Astrocyte (in vitro differentiated cells and primary cell): ENCODE measurements around the gene UCHL5. TPM values are rescaled to one million over a fixed set of nuclear protein-coding genes. Genes with fewer than 3 reads are reported as not detected.

Source experiments
- DNase-seq: peaks from one replicate; pipeline ENCODE4 v3.0.0-alpha.2; 2010; ENCODE audit warnings: low read depth
- FAIRE-seq: peaks from 2 replicates; lab custom pipeline; 2011; peaks lifted over from hg19 to GRCh38; lab: Jason Lieb, UNC
- H2AFZ ChIP-seq: 2 replicates; pipeline ENCODE4 v1.6.0; 2012; ENCODE audit warnings: low read depth, low read length, inconsistent platforms
- H3K27ac ChIP-seq: 2 replicates; pipeline ENCODE4 v1.5.1; 2011; ENCODE audit warnings: low read depth, low read length, inconsistent platforms
- H3K27me3 ChIP-seq: 2 replicates; pipeline ENCODE4 v1.6.0; 2011; ENCODE audit warnings: low read length, inconsistent platforms; ENCODE audit not compliant: insufficient read depth
- H3K36me3 ChIP-seq: 2 replicates; pipeline ENCODE4 v1.5.1; 2011; ENCODE audit warnings: low read length, inconsistent platforms; ENCODE audit not compliant: insufficient read depth
- H3K4me1 ChIP-seq: 2 replicates; pipeline ENCODE4 v1.5.1; 2011; ENCODE audit warnings: low read length, inconsistent platforms; ENCODE audit not compliant: insufficient read depth
- H3K4me2 ChIP-seq: 2 replicates; pipeline ENCODE4 v1.6.0; 2012; ENCODE audit warnings: low read length, inconsistent platforms
- H3K4me3 ChIP-seq: 2 replicates; pipeline ENCODE4 v1.5.1; 2011; ENCODE audit warnings: low read depth, mild to moderate bottlenecking, low read length, inconsistent platforms; ENCODE audit not compliant: insufficient read depth
- H3K79me2 ChIP-seq: 2 replicates; pipeline ENCODE4 v1.6.0; 2012; ENCODE audit warnings: mild to moderate bottlenecking, low read length, inconsistent platforms; ENCODE audit not compliant: insufficient read depth
- H3K9ac ChIP-seq: 2 replicates; pipeline ENCODE4 v1.6.0; 2012; ENCODE audit warnings: mild to moderate bottlenecking, low read length, inconsistent platforms
- H3K9me3 ChIP-seq: 2 replicates; pipeline ENCODE4 v1.5.1; 2012; ENCODE audit warnings: low read depth, mild to moderate bottlenecking, low read length, inconsistent platforms; ENCODE audit not compliant: insufficient read depth
- H4K20me1 ChIP-seq: 2 replicates; pipeline ENCODE4 v1.6.0; 2012; ENCODE audit warnings: low read length, inconsistent platforms; ENCODE audit not compliant: insufficient read depth
- H3K27ac Mint-ChIP-seq: one replicate; pipeline ENCODE4 v1.8.0; 2021; ENCODE audit warnings: mild to moderate bottlenecking, mixed read lengths; ENCODE audit not compliant: unreplicated experiment
- H3K27me3 Mint-ChIP-seq: one replicate; pipeline ENCODE4 v1.8.0; 2021; ENCODE audit warnings: low read depth, mixed read lengths; ENCODE audit not compliant: unreplicated experiment
- H3K36me3 Mint-ChIP-seq: one replicate; pipeline ENCODE4 v1.8.0; 2021; ENCODE audit warnings: low read depth, mixed read lengths; ENCODE audit not compliant: unreplicated experiment
- H3K4me1 Mint-ChIP-seq: one replicate; pipeline ENCODE4 v1.8.0; 2021; ENCODE audit warnings: low read depth, mixed read lengths; ENCODE audit not compliant: unreplicated experiment
- H3K4me3 Mint-ChIP-seq: one replicate; pipeline ENCODE4 v1.8.0; 2021; ENCODE audit warnings: mild to moderate bottlenecking, moderate library complexity, mixed read lengths; ENCODE audit not compliant: unreplicated experiment
- H3K9me3 Mint-ChIP-seq: one replicate; pipeline ENCODE4 v1.8.0; 2021; ENCODE audit warnings: mild to moderate bottlenecking, mixed read lengths; ENCODE audit not compliant: unreplicated experiment
- CTCF ChIP-seq: IDR thresholded peaks from 2 replicates; pipeline ENCODE4 v1.5.1; 2011; ENCODE audit warnings: low read depth, mild to moderate bottlenecking, inconsistent platforms, low read length, moderate library complexity; ENCODE audit not compliant: insufficient read depth
- EZH2 ChIP-seq: IDR thresholded peaks from 2 replicates; pipeline ENCODE4 v1.6.1; 2012; ENCODE audit warnings: mild to moderate bottlenecking, low read length, inconsistent platforms; ENCODE audit not compliant: insufficient read depth
- total RNA-seq: library from RNA; stranded (reverse); gene quantifications from 2 replicates; pipeline ENCODE4 v1.2.1, GENCODE V29; 2021

UCHL5 gene
- total RNA-seq, 1 donor from 2014 or later = 33.3 TPM

GRCh38 chr1:193090865-193091264, 31.7 kb upstream of the UCHL5 start:
- no peaks in the 10 kb centered on the region for H3K4me1 Mint-ChIP-seq
- Histone ChIP-seq H3K4me2 (no peak overlapping the region), H3K9me3 (no peaks in the 10 kb centered on the region), H3K27me3 (no peaks in the 10 kb centered on the region), H3K36me3 (peaks cover 11% of the 10 kb centered on the region), H3K27ac (no peak overlapping the region), H3K4me1 (no peaks in the 10 kb centered on the region), H2AFZ (no peak overlapping the region), H3K79me2 (no peaks in the 10 kb centered on the region), H3K9ac (no peak overlapping the region), H3K4me3 (no peak overlapping the region), H4K20me1 (no peaks in the 10 kb centered on the region)
- no peak overlapping the region for H3K4me3 Mint-ChIP-seq
- no peaks in the 10 kb centered on the region for H3K9me3 Mint-ChIP-seq
- H3K27ac Mint-ChIP-seq = no peak overlapping the region
- DNase-seq = no peak
- no peaks in the 10 kb centered on the region for H3K27me3 Mint-ChIP-seq
- no peak for FAIRE-seq
- H3K36me3 Mint-ChIP-seq = no peaks in the 10 kb centered on the region
- TF ChIP-seq CTCF = no peak
- no peak for TF ChIP-seq EZH2

GRCh38 chr1:193087893-193088292, 28.7 kb upstream of the UCHL5 start:
- no peaks in the 10 kb centered on the region for H4K20me1 ChIP-seq
- no peak for DNase-seq
- no peaks in the 10 kb centered on the region for H3K4me1 ChIP-seq
- Mint-ChIP-seq H3K27me3 (no peaks in the 10 kb centered on the region), H3K36me3 (peaks cover 1% of the 10 kb centered on the region), H3K4me3 (no peak overlapping the region), H3K27ac (no peak overlapping the region), H3K9me3 (no peaks in the 10 kb centered on the region), H3K4me1 (no peaks in the 10 kb centered on the region)
- H3K27me3 ChIP-seq = no peaks in the 10 kb centered on the region
- FAIRE-seq = no peak
- no peak overlapping the region for H3K27ac ChIP-seq
- peaks cover 28% of the 10 kb centered on the region for H3K36me3 ChIP-seq
- no peaks in the 10 kb centered on the region for H3K79me2 ChIP-seq
- H3K4me3 ChIP-seq = no peak overlapping the region
- H3K9me3 ChIP-seq = no peaks in the 10 kb centered on the region
- H3K9ac ChIP-seq = no peak overlapping the region
- TF ChIP-seq CTCF = no peak
- no peak for TF ChIP-seq EZH2
- no peak overlapping the region for H3K4me2 ChIP-seq
- H2AFZ ChIP-seq = no peak overlapping the region

- H3K27ac Mint-ChIP-seq = no peak overlapping the region
- no peak overlapping the region for H3K4me2 ChIP-seq
- H3K79me2 ChIP-seq = no peaks in the 10 kb centered on the region
- no peak overlapping the region for H3K4me3 ChIP-seq
- no peaks in the 10 kb centered on the region for H3K4me1 Mint-ChIP-seq
- FAIRE-seq (no peak), DNase-seq (no peak)
- H3K27ac ChIP-seq = no peak overlapping the region
- peaks cover 38% of the 10 kb centered on the region for H3K36me3 ChIP-seq
- peaks cover 3% of the 10 kb centered on the region for H3K36me3 Mint-ChIP-seq
- no peaks in the 10 kb centered on the region for H3K9me3 Mint-ChIP-seq
- no peak overlapping the region for H3K4me3 Mint-ChIP-seq
- no peak overlapping the region for H3K9ac ChIP-seq
- no peaks in the 10 kb centered on the region for H3K27me3 Mint-ChIP-seq
- H3K9me3 ChIP-seq = no peaks in the 10 kb centered on the region
- H4K20me1 ChIP-seq = no peaks in the 10 kb centered on the region
- no peak overlapping the region for H2AFZ ChIP-seq
- no peaks in the 10 kb centered on the region for H3K4me1 ChIP-seq
- TF ChIP-seq EZH2 (no peak), CTCF (no peak)
- H3K27me3 ChIP-seq = no peaks in the 10 kb centered on the region
Measured at GRCh38 chr1:193086342-193086741, 27.2 kb upstream of the UCHL5 start.
